ENCODE data around the gene RAPH1.
A peak's percentile ranks its signal among the peaks of the same experiment; 100 is the strongest.

Gene RAPH1, protein sequence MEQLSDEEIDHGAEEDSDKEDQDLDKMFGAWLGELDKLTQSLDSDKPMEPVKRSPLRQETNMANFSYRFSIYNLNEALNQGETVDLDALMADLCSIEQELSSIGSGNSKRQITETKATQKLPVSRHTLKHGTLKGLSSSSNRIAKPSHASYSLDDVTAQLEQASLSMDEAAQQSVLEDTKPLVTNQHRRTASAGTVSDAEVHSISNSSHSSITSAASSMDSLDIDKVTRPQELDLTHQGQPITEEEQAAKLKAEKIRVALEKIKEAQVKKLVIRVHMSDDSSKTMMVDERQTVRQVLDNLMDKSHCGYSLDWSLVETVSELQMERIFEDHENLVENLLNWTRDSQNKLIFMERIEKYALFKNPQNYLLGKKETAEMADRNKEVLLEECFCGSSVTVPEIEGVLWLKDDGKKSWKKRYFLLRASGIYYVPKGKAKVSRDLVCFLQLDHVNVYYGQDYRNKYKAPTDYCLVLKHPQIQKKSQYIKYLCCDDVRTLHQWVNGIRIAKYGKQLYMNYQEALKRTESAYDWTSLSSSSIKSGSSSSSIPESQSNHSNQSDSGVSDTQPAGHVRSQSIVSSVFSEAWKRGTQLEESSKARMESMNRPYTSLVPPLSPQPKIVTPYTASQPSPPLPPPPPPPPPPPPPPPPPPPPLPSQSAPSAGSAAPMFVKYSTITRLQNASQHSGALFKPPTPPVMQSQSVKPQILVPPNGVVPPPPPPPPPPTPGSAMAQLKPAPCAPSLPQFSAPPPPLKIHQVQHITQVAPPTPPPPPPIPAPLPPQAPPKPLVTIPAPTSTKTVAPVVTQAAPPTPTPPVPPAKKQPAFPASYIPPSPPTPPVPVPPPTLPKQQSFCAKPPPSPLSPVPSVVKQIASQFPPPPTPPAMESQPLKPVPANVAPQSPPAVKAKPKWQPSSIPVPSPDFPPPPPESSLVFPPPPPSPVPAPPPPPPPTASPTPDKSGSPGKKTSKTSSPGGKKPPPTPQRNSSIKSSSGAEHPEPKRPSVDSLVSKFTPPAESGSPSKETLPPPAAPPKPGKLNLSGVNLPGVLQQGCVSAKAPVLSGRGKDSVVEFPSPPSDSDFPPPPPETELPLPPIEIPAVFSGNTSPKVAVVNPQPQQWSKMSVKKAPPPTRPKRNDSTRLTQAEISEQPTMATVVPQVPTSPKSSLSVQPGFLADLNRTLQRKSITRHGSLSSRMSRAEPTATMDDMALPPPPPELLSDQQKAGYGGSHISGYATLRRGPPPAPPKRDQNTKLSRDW

GRCh38 chr2:203535078-203535783, at the start of gene RAPH1:
TSS of gene RAPH1 (minus strand) at chr2:203535301. CDS start at chr2:203495353, 39,948 bp downstream.
- DNase-seq (ENCODE audit: low spot score): peak; percentile 95

- DNase-seq (ENCODE audit: low spot score): no peak
Observed at GRCh38 chr2:203584784-203585183, 49.7 kb upstream of the RAPH1 start.

GRCh38 chr2:203583701-203584100, 48.6 kb upstream of the RAPH1 start:
- peak; percentile 69 for DNase-seq (ENCODE audit: low spot score)

DNA sequence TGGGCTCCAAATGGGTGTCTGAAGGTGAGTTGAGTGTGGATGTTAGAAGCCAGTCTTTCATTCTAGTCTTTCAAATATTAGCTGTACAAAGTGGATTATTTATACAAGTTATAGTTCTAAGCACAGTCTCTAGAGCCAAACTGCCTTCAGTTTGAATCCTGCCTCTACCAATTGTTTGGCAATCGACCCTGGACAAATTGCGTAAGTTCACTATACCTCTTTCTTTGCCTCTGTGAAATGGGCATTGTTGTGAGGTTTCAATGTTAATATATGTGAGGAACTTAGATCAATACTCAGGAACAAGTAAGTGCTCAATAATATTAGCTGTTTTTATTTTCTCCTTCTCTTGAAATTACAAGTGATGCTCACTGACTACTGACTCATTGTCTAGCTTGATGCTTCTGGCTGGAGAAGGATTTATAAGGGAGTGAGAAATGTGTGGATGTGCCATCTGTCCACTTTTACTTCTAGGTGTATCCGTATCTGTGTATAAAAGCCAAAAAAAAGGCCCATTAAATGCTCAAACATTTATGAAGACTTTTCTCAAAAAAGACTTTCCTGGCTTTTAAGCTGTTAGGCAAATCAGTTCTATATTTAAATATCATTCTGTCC, 48.1 kb upstream of the RAPH1 start:
- DNase-seq (ENCODE audit: low spot score): no peak

DNA sequence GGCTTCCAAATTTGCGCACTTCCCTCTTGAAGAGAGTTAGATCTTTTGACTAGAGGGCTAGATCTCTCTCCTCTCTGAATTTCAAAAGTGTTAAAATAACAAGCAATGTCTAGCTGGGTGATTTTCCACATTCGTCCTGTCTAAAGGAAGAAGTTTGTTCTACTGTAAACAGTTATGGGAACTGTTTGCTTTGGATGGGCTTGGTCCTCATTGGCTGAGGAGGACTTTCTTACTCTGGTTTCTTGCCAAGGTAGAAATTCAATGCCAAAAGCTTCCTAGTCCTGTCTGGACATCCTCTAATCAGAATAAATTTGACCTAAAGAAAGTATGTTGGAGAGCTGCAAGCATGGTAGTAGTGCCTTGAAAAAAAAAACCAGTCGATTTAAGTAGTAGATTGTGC, 47.4 kb upstream of the RAPH1 start:
- DNase-seq (ENCODE audit: low spot score): no peak

DNA sequence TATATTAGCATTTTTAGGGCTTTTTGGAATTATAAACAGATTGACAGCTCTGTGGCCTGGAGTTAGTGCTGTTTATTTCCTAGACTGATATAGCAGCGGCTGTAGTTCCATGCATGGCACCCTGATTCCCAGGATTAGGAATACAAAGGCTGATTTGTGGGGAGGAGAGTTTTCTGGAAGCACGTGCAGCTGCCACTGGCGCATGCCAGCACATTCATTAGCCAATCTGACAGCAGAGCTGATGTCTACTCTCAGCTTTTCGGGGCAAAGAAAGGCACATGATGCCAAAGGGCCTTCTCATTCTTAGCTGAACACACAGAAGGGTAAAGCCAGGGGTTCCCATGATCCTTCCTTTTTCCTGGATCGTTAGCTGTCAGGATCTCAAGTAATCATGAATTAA, 45.7 kb upstream of the RAPH1 start:
- no peak for DNase-seq (ENCODE audit: low spot score)

- DNase-seq (ENCODE audit: low spot score): no peak
Observed at GRCh38 chr2:203579730-203580129, 44.6 kb upstream of the RAPH1 start.

- peak; percentile 74 for DNase-seq (ENCODE audit: low spot score)
Observed at GRCh38 chr2:203578759-203579643, 43.9 kb upstream of the RAPH1 start.

- no peak for DNase-seq (ENCODE audit: low spot score)
Observed at GRCh38 chr2:203574824-203575223, 39.7 kb upstream of the RAPH1 start.

- no peak for DNase-seq (ENCODE audit: low spot score)
Observed at GRCh38 chr2:203572316-203572715, 37.2 kb upstream of the RAPH1 start.

GRCh38 chr2:203569677-203570316, 34.7 kb upstream of the RAPH1 start:
- no peak for DNase-seq (ENCODE audit: low spot score)

- DNase-seq (ENCODE audit: low spot score): peak; percentile 68
Observed at GRCh38 chr2:203567691-203568090, 32.6 kb upstream of the RAPH1 start.

DNA sequence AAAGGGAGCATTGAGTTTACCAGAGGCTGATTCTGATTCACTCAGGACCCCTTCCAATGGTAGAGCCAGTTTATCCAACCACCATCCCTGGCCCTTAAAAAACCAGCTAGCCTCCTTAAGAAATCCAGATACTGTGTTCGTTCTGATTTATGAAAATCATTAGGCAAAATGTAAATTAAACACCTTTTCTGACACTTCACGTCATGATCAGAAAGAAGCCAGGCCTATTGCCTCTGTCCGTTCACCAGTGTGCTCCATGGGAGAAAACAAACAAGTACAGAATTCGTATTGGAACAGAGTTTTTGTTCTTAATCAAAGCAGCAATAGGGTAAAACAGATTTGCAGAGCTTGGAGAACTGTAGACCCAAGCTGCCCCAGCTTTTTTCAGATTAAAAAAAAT, 31.1 kb upstream of the RAPH1 start:
- DNase-seq (ENCODE audit: low spot score): no peak

- DNase-seq (ENCODE audit: low spot score): no peak
Observed at GRCh38 chr2:203565076-203565475, 30.0 kb upstream of the RAPH1 start.

DNA sequence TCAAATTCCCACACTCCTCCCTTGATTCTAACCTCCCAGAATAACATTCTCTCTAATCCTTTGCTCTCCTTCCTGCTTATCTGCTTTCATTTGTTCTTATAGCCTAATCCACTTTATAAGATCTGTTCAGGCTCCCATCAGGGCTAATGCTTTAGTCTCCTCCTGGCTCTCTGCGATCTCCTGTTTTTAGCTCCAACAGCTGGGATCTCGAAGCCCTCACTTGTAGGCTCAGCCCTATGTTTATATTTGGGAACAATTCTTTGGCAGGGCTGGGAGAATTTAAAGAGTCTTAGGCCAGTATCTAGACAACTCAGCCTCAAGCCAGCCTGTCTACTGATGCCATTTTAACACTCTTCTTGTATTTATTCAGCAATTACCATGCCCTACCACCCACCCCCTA, 27.2 kb upstream of the RAPH1 start:
- no peak for DNase-seq (ENCODE audit: low spot score)

GRCh38 chr2:203559641-203560040, 24.5 kb upstream of the RAPH1 start:
- DNase-seq (ENCODE audit: low spot score): no peak

GRCh38 chr2:203553784-203554183, 18.7 kb upstream of the RAPH1 start:
- DNase-seq (ENCODE audit: low spot score): no peak

DNA sequence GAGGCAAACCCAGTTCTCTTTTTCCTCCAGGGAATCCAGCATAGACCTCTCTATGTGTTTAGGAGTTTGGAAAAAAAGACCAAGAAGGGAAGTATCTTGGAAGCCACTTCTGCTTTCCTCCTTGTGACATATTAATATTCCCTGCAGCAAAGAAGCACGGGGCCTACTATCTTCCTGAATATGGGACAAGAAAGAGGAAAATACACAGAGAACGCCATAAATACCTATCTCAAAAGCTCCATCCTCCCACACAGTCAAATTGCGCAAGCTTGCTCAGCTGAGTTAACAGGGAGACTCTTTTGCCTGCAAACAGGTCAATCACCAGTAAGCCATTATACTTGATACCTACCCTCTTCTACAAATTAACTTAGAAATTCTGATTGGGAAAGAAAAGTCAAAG, 16.7 kb upstream of the RAPH1 start:
- no peak for DNase-seq (ENCODE audit: low spot score)

- no peak for DNase-seq (ENCODE audit: low spot score)
Observed at GRCh38 chr2:203550266-203550665, 15.2 kb upstream of the RAPH1 start.

DNA sequence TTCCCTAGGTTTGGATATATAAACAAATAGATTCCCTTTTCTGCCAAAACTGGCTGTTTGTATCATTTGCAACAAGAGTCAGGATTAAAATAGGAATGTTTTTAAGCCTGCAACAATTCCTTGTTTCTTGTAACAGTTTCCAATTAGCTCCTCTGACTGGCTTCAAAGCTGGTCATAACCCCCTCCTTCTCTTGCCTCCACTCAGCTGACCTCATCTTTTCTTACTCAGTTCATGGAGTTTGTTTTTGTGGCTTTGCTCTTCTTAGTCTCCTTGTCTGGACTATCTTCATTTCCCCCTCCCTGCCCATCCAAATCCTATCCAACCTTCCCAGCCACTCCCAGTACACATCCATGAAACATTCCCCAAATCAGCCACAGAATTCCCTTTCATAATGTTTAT, 14.3 kb upstream of the RAPH1 start:
- peak; percentile 58 for DNase-seq (ENCODE audit: low spot score)

All from AG20443 (cell line).